Neural progenitor cell (in vitro differentiated cells): ENCODE measurements around the gene TRAPPC12. TPM values are rescaled to one million over a fixed set of nuclear protein-coding genes. Genes with fewer than 3 reads are reported as not detected.
A peak's percentile ranks its signal among the peaks of the same experiment; 100 is the strongest.
"Not testable (repeated sequence)": the region's sequence is repeated elsewhere in the genome, so short reads cannot be mapped to it uniquely, and the experiment has no call there.

Source experiments
- DNase-seq: peaks from one replicate; pipeline ENCODE4 v3.0.0-alpha.2; 2016; ENCODE audit warnings: low spot score
- H2AFZ ChIP-seq: fragments of 200-600 bp; sonication (generic); replicated peaks from 2 replicates; pipeline ENCODE4 v1.6.1; 2016; ENCODE audit warnings: antibody characterized with exemption
- H3F3A ChIP-seq: fragments of 200-600 bp; sonication (generic); 2 replicates; pipeline ENCODE4 v1.6.1; 2016; ENCODE audit warnings: antibody characterized with exemption, low read depth
- H3K27ac ChIP-seq: fragments of 200-600 bp; sonication (generic); 2 replicates; pipeline ENCODE4 v1.5.1; 2016; ENCODE audit warnings: mild to moderate bottlenecking
- H3K27me3 ChIP-seq: fragments of 200-600 bp; sonication (generic); 2 replicates; pipeline ENCODE4 v1.6.1; 2016; ENCODE audit warnings: mild to moderate bottlenecking, moderate library complexity
- H3K36me3 ChIP-seq: fragments of 200-600 bp; sonication (generic); 2 replicates; pipeline ENCODE4 v1.5.1; 2016
- H3K4me1 ChIP-seq: fragments of 200-600 bp; sonication (generic); 2 replicates; pipeline ENCODE4 v1.6.1; 2016; ENCODE audit warnings: mixed run types
- H3K4me2 ChIP-seq: fragments of 200-600 bp; sonication (generic); 2 replicates; pipeline ENCODE4 v1.6.1; 2016
- H3K4me3 ChIP-seq: fragments of 200-600 bp; sonication (generic); 2 replicates; pipeline ENCODE4 v1.5.1; 2016
- H3K79me2 ChIP-seq: fragments of 200-600 bp; sonication (generic); 2 replicates; pipeline ENCODE4 v1.6.1; 2016; ENCODE audit warnings: low read depth
- H3K9ac ChIP-seq: fragments of 200-600 bp; sonication (generic); 2 replicates; pipeline ENCODE4 v1.6.1; 2016
- H3K9me3 ChIP-seq: fragments of 200-600 bp; sonication (generic); 2 replicates; pipeline ENCODE4 v1.5.1; 2016; ENCODE audit warnings: low read depth
- H4K20me1 ChIP-seq: fragments of 200-600 bp; sonication (generic); 2 replicates; pipeline ENCODE4 v1.6.1; 2016; ENCODE audit warnings: low read depth
- H3K27ac Mint-ChIP-seq: 3 replicates; pipeline ENCODE4 v1.8.0; 2021; ENCODE audit warnings: mixed read lengths
- H3K27me3 Mint-ChIP-seq: 2 replicates; pipeline ENCODE4 v1.8.0; 2022; ENCODE audit warnings: low read depth, mild to moderate bottlenecking, inconsistent platforms, moderate library complexity, mixed read lengths; ENCODE audit not compliant: insufficient read depth
- H3K36me3 Mint-ChIP-seq: 3 replicates; pipeline ENCODE4 v1.8.0; 2021; ENCODE audit warnings: mixed read lengths
- H3K4me1 Mint-ChIP-seq: 3 replicates; pipeline ENCODE4 v1.8.0; 2021; ENCODE audit warnings: mixed read lengths
- H3K4me3 Mint-ChIP-seq: 3 replicates; pipeline ENCODE4 v1.8.0; 2021; ENCODE audit warnings: mild to moderate bottlenecking, moderate library complexity, mixed read lengths
- H3K9me3 Mint-ChIP-seq: 3 replicates; pipeline ENCODE4 v1.8.0; 2020; ENCODE audit warnings: mixed read lengths
- CTCF ChIP-seq: fragments of 200-600 bp; sonication (generic); IDR thresholded peaks from 2 replicates; pipeline ENCODE4 v1.5.1; 2017; ENCODE audit warnings: antibody characterized with exemption, mild to moderate bottlenecking
- EZH2 ChIP-seq: fragments of 200-600 bp; sonication (generic); IDR thresholded peaks from 2 replicates; pipeline ENCODE4 v1.6.1; 2017; ENCODE audit warnings: antibody characterized with exemption, mild to moderate bottlenecking, moderate library complexity
- EZH2phosphoT487 ChIP-seq: fragments of 200-600 bp; sonication (generic); IDR thresholded peaks from 2 replicates; pipeline ENCODE4 v1.6.1; 2017; ENCODE audit warnings: antibody characterized with exemption
- total RNA-seq: library from RNA; depleted of rRNA; stranded (reverse); fragments of >200 nt; gene quantifications from 2 replicates; pipeline ENCODE4 v1.2.3, GENCODE V29; 2015; ENCODE audit warnings: low replicate concordance

Gene TRAPPC12
- total RNA-seq, 1 donor from 2014 or later = 59.5 TPM

- DNase-seq = no peak
- Mint-ChIP-seq H3K9me3 (no peaks in the 10 kb centered on the region), H3K4me1 (peaks cover 43% of the 10 kb centered on the region), H3K27ac (no peak overlapping the region), H3K36me3 (peaks cover 44% of the 10 kb centered on the region), H3K4me3 (no peak overlapping the region), H3K27me3 (peaks cover 4% of the 10 kb centered on the region)
- TF ChIP-seq EZH2phosphoT487 (no peak), EZH2 (no peak), CTCF (no peak)
- Histone ChIP-seq H3K79me2 (no peaks in the 10 kb centered on the region), H3F3A (no peaks in the 10 kb centered on the region), H3K27ac (no peak overlapping the region), H3K4me2 (no peak overlapping the region), H3K27me3 (no peaks in the 10 kb centered on the region), H3K9me3 (no peaks in the 10 kb centered on the region), H2AFZ (no peak overlapping the region), H3K36me3 (no peaks in the 10 kb centered on the region), H3K4me3 (no peak overlapping the region), H3K4me1 (no peaks in the 10 kb centered on the region), H4K20me1 (peaks cover 8% of the 10 kb centered on the region), H3K9ac (no peak overlapping the region)
Measured at GRCh38 chr2:3451169-3451568, 71.7 kb downstream of the TRAPPC12 start.

GRCh38 chr2:3451926-3452671, 72.6 kb downstream of the TRAPPC12 start:
- Mint-ChIP-seq H3K36me3 (peaks cover 43% of the 10 kb centered on the region), H3K27me3 (peaks cover 4% of the 10 kb centered on the region), H3K27ac (peak overlapping the region; percentile 14), H3K9me3 (no peaks in the 10 kb centered on the region), H3K4me3 (no peak overlapping the region), H3K4me1 (peaks cover 43% of the 10 kb centered on the region)
- Histone ChIP-seq H3K4me2 (no peak overlapping the region), H3K9me3 (no peaks in the 10 kb centered on the region), H3K4me3 (no peak overlapping the region), H3F3A (no peaks in the 10 kb centered on the region), H3K9ac (no peak overlapping the region), H3K79me2 (no peaks in the 10 kb centered on the region), H3K27me3 (no peaks in the 10 kb centered on the region), H4K20me1 (peaks cover 8% of the 10 kb centered on the region), H2AFZ (no peak overlapping the region), H3K27ac (no peak overlapping the region), H3K4me1 (no peaks in the 10 kb centered on the region), H3K36me3 (no peaks in the 10 kb centered on the region)
- DNase-seq = peak; percentile 48
- no peak for TF ChIP-seq CTCF
- no peak for TF ChIP-seq EZH2
- TF ChIP-seq EZH2phosphoT487 = no peak

- H3K27me3 Mint-ChIP-seq = peaks cover 5% of the 10 kb centered on the region
- H3K36me3 ChIP-seq = no peaks in the 10 kb centered on the region
- no peak overlapping the region for H3K4me3 Mint-ChIP-seq
- no peaks in the 10 kb centered on the region for H3K4me1 ChIP-seq
- no peak overlapping the region for H3K27ac ChIP-seq
- H4K20me1 ChIP-seq = peaks cover 8% of the 10 kb centered on the region
- no peaks in the 10 kb centered on the region for H3K9me3 ChIP-seq
- peaks cover 30% of the 10 kb centered on the region for H3K4me1 Mint-ChIP-seq
- H3K9me3 Mint-ChIP-seq = no peaks in the 10 kb centered on the region
- no peak overlapping the region for H3K9ac ChIP-seq
- no peak for TF ChIP-seq EZH2phosphoT487
- no peak for TF ChIP-seq EZH2
- no peak for TF ChIP-seq CTCF
- H3K79me2 ChIP-seq = no peaks in the 10 kb centered on the region
- peaks cover 40% of the 10 kb centered on the region for H3K36me3 Mint-ChIP-seq
- peak overlapping the region; percentile 42 for H3K27ac Mint-ChIP-seq
- no peaks in the 10 kb centered on the region for H3K27me3 ChIP-seq
- H3F3A ChIP-seq = no peaks in the 10 kb centered on the region
- no peak overlapping the region for H2AFZ ChIP-seq
- H3K4me3 ChIP-seq = no peak overlapping the region
- H3K4me2 ChIP-seq = no peak overlapping the region
- no peak for DNase-seq
Measured at GRCh38 chr2:3453190-3453999, 73.9 kb downstream of the TRAPPC12 start.

- peaks cover 25% of the 10 kb centered on the region for H3K4me1 Mint-ChIP-seq
- not testable (repeated sequence) for H3K27me3 ChIP-seq, H3K9me3 ChIP-seq, H3K4me3 Mint-ChIP-seq, H2AFZ ChIP-seq, H3K9me3 Mint-ChIP-seq, H4K20me1 ChIP-seq, H3K4me1 ChIP-seq, H3K36me3 ChIP-seq, H3K27ac ChIP-seq, H3K4me2 ChIP-seq, H3K4me3 ChIP-seq, H3F3A ChIP-seq, H3K79me2 ChIP-seq, DNase-seq, H3K27me3 Mint-ChIP-seq, H3K9ac ChIP-seq
- H3K36me3 Mint-ChIP-seq = peaks cover 36% of the 10 kb centered on the region
- H3K27ac Mint-ChIP-seq = peak overlapping the region; percentile 42
Measured at GRCh38 chr2:3454005-3454404, 74.5 kb downstream of the TRAPPC12 start.
